Tibial artery (tissue), 4 donors: Measurements from ENCODE around the gene PRSS53.
A peak's percentile ranks its signal among the peaks of the same experiment; 100 is the strongest.

Experiments
- DNase-seq, 2 donors: peaks; one replicate each; pipeline ENCODE4 v3.0.0-alpha.2; 2019
- H3K27ac ChIP-seq, 2 donors: fragments of 200-600 bp; sonication (generic) in 1 of 2; 1 replicate in 1 of 2; 2 replicates in 1 of 2; pipeline ENCODE4 v1.5.1; 2018 to 2019; ENCODE audit warnings: mild to moderate bottlenecking in 1 of 2
- H3K27me3 ChIP-seq, 2 donors: fragments of 200-600 bp; sonication (generic) in 1 of 2; one replicate each; pipeline versions ENCODE4 v1.5.1 to v1.6.0; 2016 to 2019
- H3K36me3 ChIP-seq, 3 donors: fragments of 200-600 bp; sonication (generic) in 2 of 3; one replicate each; pipeline ENCODE4 v1.5.1; 2016 to 2019; ENCODE audit warnings: mild to moderate bottlenecking in 2 of 3
- H3K4me1 ChIP-seq, 4 donors: fragments of 200-600 bp; sonication (generic) in 2 of 4; 1 replicate in 3 of 4; 2 replicates in 1 of 4; pipeline ENCODE4 v1.5.1; 2016 to 2019
- H3K4me3 ChIP-seq, 2 donors: fragments of 200-600 bp; sonication (generic) in 1 of 2; 1 replicate in 1 of 2; 2 replicates in 1 of 2; pipeline ENCODE4 v1.5.1; 2018 to 2019; ENCODE audit warnings: mild to moderate bottlenecking in 2 of 2
- H3K9me3 ChIP-seq, 3 donors: fragments of 200-600 bp; sonication (generic) in 1 of 3; one replicate each; pipeline ENCODE4 v1.5.1; 2016 to 2019
- CTCF ChIP-seq, 2 experiments: fragments of 200-600 bp in 1 of 2; fragments of 450-650 bp in 1 of 2; IDR thresholded peaks; one replicate each; pipeline ENCODE4 v1.5.1; 2017 to 2019; ENCODE audit warnings: antibody characterized with exemption in 2 of 2, mild to moderate bottlenecking in 1 of 2, moderate library complexity in 1 of 2
- intact Hi-C: fragments of 100-400 bp; cut with DNase I; formaldehyde crosslinking; loops from one replicate; pipeline ENCODE4 v1.15.0; 2023; ENCODE audit warnings: low total_unique reads

The PRSS53 gene

GRCh38 chr16:31077024-31077423, 11.7 kb downstream of the PRSS53 start:
- H3K9me3 ChIP-seq, result no peaks in the 10 kb centered on the region
- DNase-seq, result no peak
- TF ChIP-seq CTCF (IDR thresholded peaks at IDR 0.05), result no peak
- intact Hi-C loops, result loop anchor here (10.0 kb wide), 1 partner anchor 368 kb away; the partner anchor contains the start of gene ZNF843
- H3K4me3 ChIP-seq, result no peak overlapping the region
- H3K27me3 ChIP-seq, result no peaks in the 10 kb centered on the region
- peaks cover 43 to 60% (median 56%) of the 10 kb centered on the region in 3 donors for H3K36me3 ChIP-seq
- H3K4me1 ChIP-seq, result peaks cover 0 to 31% (median 25%) of the 10 kb centered on the region in 4 donors
- no peak overlapping the region for H3K27ac ChIP-seq

- no peaks in the 10 kb centered on the region for H3K27me3 ChIP-seq
- H3K27ac ChIP-seq, result no peak overlapping the region
- H3K36me3 ChIP-seq, result peaks cover 42 to 53% (median 53%) of the 10 kb centered on the region in 3 donors
- H3K9me3 ChIP-seq, result no peaks in the 10 kb centered on the region
- TF ChIP-seq CTCF (IDR thresholded peaks at IDR 0.05), result no peak
- peaks cover 0 to 31% (median 23%) of the 10 kb centered on the region in 4 donors for H3K4me1 ChIP-seq
- DNase-seq, result no peak
- intact Hi-C loops, result loop anchor here (10.0 kb wide), 1 partner anchor 368 kb away; the partner anchor contains the start of gene ZNF843
- H3K4me3 ChIP-seq, result no peak overlapping the region
These were observed 12.4 kb downstream of the PRSS53 start for GRCh38 chr16:31076319-31076718.

- no peak for DNase-seq
- Histone ChIP-seq H3K27me3 (no peaks in the 10 kb centered on the region), H3K27ac (peak overlapping the region; percentile 89 to 95), H3K4me1 (peaks cover 0 to 32% (median 23%) of the 10 kb centered on the region in 4 donors), H3K9me3 (no peaks in the 10 kb centered on the region), H3K36me3 (peaks cover 28 to 38% (median 37%) of the 10 kb centered on the region in 3 donors), H3K4me3 (peak overlapping the region; percentile 90 to 91)
- intact Hi-C loops, result loop anchor here (2.0 to 10.0 kb wide), 3 partner anchors 40 to 370 kb away; partner anchors contain the start of genes HSD3B7 and ZNF843
- no peak for TF ChIP-seq CTCF (IDR thresholded peaks at IDR 0.05)
These were observed 13.9 kb downstream of the PRSS53 start for GRCh38 chr16:31074814-31075183.

- no peak for TF ChIP-seq CTCF (IDR thresholded peaks at IDR 0.05)
- peak within 1 kb of the TSS; percentile 90 to 91 for H3K4me3 ChIP-seq
- H3K27ac ChIP-seq, result peak within 1 kb of the TSS; percentile 89 to 95
- H3K36me3 ChIP-seq, result peaks cover 23 to 32% (median 31%) of the 10 kb centered on the region in 3 donors
- peak; percentile 99 for DNase-seq
- no peaks in the 10 kb centered on the region for H3K27me3 ChIP-seq
- intact Hi-C loops, result loop anchor here (2.0 to 10.0 kb wide), 3 partner anchors 39 to 371 kb away; partner anchors contain the start of genes HSD3B7 and ZNF843
- no peaks in the 10 kb centered on the region for H3K9me3 ChIP-seq
- peaks cover 0 to 32% (median 23%) of the 10 kb centered on the region in 4 donors for H3K4me1 ChIP-seq
These were observed 14.6 kb downstream of the PRSS53 start, which contains the start of the genes ZNF646 and ZNF668 for GRCh38 chr16:31073970-31074813. TSS of gene ZNF646 (plus strand) at chr16:31074422. CDS start at chr16:31076325, 1,903 bp downstream. TSS of gene ZNF668 (minus strand) at chr16:31074240. CDS start at chr16:31064459, 9,781 bp downstream.

GRCh38 chr16:31073142-31073969, 15.4 kb downstream of the PRSS53 start:
- intact Hi-C loops, result loop anchor here (5.0 to 10.0 kb wide), 2 partner anchors 86 to 371 kb away; partner anchors contain the start of genes HSD3B7 and ZNF843
- no peaks in the 10 kb centered on the region for H3K9me3 ChIP-seq
- peak overlapping the region; percentile 90 to 91 for H3K4me3 ChIP-seq
- no peak for TF ChIP-seq CTCF (IDR thresholded peaks at IDR 0.05)
- H3K36me3 ChIP-seq, result peaks cover 15 to 23% (median 23%) of the 10 kb centered on the region in 3 donors
- H3K27ac ChIP-seq, result peak overlapping the region; percentile 89 to 95
- peak; percentile 91 to 94 for DNase-seq
- peaks cover 0 to 32% (median 23%) of the 10 kb centered on the region in 4 donors for H3K4me1 ChIP-seq
- H3K27me3 ChIP-seq, result no peaks in the 10 kb centered on the region
